ENCODE measurements around the gene HNRNPD. TPM values are rescaled to one million over a fixed set of nuclear protein-coding genes. Genes with fewer than 3 reads are reported as not detected.
A peak's percentile ranks its signal among the peaks of the same experiment; 100 is the strongest.
"Not testable (repeated sequence)": the region's sequence is repeated elsewhere in the genome, so short reads cannot be mapped to it uniquely, and the experiment has no call there.

The HNRNPD gene
- polyA plus RNA-seq: 100 to 1,000 TPM; 133 to 287 (median 221) TPM

DNA sequence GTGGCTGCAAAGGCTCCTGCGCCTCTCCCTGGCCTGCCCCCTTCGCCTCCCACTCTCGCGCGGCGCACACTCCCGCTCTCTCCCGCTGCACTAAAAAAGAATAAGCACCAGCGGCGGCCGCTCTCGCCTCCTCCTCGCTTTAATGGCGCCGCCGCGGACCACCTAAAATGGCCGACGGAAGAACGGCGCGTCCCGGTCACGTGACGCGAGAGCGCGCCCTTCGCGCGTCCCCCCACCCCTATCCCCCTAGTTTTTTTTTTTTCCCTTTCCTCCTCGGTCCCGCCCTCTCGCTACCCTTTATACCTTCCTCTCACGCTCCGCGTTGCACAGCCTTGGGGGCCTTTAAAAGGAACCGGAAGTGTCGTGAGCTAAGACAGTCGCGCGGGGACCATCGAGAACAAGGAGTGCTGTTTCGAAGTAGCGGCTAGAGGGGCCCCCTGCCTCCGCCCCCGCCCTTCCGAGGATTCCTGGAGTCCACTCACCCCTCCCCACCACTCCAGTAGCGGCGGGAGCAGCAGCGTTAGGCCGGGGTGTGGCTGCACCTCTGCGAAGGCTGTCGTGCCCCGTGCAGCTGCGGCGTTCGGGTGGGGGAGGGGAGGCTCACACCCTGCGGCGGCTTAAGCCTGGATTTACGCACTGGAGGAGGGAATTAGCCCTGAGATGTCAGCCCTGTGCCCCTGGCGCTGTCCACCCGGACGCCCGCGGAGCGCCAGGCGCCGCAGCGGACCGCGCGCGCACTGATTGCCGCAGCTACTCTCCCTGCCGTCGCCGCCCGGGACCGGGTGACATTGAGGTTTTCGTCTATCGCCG, at the start of gene HNRNPD:
Gene HNRNPD (minus strand): TSS at position 176 of the 810 bp plus-strand sequence. CDS start 313 bp downstream, outside the sequence.
- H3K27ac Mint-ChIP-seq: peak within 1 kb of the TSS; percentile 96 to 100 (median 100)
- H3K36me3 Mint-ChIP-seq: peaks cover 4 to 11% (median 10%) of the 10 kb centered on the region in 3 donors
- DNase-seq: peak; percentile 90 to 93 (median 93)
- peaks cover 64 to 68% of the 10 kb centered on the region in 2 donors for H3K4me1 Mint-ChIP-seq
- H3K4me3 Mint-ChIP-seq: peak within 1 kb of the TSS; percentile 99 to 100 (median 100)
- H3K9me3 Mint-ChIP-seq: no peaks in the 10 kb centered on the region
- peaks cover 20 to 23% (median 22%) of the 10 kb centered on the region in 3 donors for H3K27me3 Mint-ChIP-seq (ENCODE audit: low read depth in 3 of 3)

DNA sequence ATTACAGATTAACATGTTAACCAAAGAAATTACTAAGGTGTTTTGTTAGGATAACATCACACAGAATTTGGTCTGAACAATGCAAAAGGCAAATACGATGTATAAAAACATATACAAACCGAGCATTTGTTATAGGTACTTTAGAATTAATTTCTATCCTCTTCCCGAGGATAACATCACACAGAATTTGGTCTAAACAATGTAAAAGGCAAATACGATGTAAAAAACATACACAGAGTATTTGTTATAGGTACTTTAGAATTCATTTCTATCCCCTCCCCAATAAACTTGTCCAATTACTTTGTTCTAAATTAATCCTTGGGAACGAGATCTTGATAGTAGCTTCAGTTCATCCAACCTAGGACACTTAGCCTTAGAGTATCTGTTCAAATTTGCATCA, 48.8 kb upstream of the HNRNPD start:
- H3K36me3 Mint-ChIP-seq: peaks cover 16 to 53% (median 37%) of the 10 kb centered on the region in 3 donors
- no peak for DNase-seq
- peaks cover 26 to 55% of the 10 kb centered on the region in 2 donors for H3K4me1 Mint-ChIP-seq
- peak overlapping the region in 1 of 6 donors; percentile 63 for H3K27ac Mint-ChIP-seq
- H3K27me3 Mint-ChIP-seq (ENCODE audit: low read depth in 3 of 3): peaks cover 0 to 9% (median 7%) of the 10 kb centered on the region in 3 donors
- no peaks in the 10 kb centered on the region for H3K9me3 Mint-ChIP-seq
- H3K4me3 Mint-ChIP-seq: no peak overlapping the region

GRCh38 chr4:82421796-82422560, 48.2 kb upstream of the HNRNPD start:
- Mint-ChIP-seq H3K36me3 (peaks cover 10 to 48% (median 31%) of the 10 kb centered on the region in 3 donors), H3K4me3 (no peak overlapping the region), H3K4me1 (peaks cover 21 to 49% of the 10 kb centered on the region in 2 donors), H3K27ac (peak overlapping the region in 2 of 6 donors; percentile 17 to 63), H3K9me3 (no peaks in the 10 kb centered on the region), H3K27me3 (ENCODE audit: low read depth in 3 of 3) (peaks cover 0 to 11% (median 7%) of the 10 kb centered on the region in 3 donors)
- no peak for DNase-seq

DNA sequence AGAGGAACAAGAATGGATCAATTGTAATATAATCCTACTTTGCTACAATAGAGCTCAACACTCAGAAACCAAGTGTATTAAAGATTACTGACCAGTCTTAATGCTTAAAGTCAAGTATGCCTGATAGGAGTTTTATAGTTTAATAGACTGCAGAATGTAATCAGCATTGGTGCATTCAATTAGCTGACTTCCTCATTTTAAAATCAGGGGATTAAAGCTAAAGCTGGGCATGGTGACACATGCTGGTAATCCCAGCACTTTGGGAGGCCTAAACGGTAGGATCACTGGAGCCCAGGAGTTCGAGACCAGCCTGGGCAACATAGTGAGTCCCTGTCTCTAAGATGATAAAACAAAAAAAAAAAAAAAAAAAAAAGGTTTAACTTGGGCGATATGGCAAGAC, 45.7 kb upstream of the HNRNPD start:
- peaks cover 0 to 22% (median 15%) of the 10 kb centered on the region in 3 donors for H3K36me3 Mint-ChIP-seq
- peaks cover 3 to 14% (median 6%) of the 10 kb centered on the region in 3 donors for H3K27me3 Mint-ChIP-seq (ENCODE audit: low read depth in 3 of 3)
- H3K4me3 Mint-ChIP-seq: no peak overlapping the region
- H3K27ac Mint-ChIP-seq: no peak overlapping the region
- DNase-seq: no peak
- no peaks in the 10 kb centered on the region for H3K9me3 Mint-ChIP-seq
- peaks cover 16 to 36% of the 10 kb centered on the region in 2 donors for H3K4me1 Mint-ChIP-seq

DNA sequence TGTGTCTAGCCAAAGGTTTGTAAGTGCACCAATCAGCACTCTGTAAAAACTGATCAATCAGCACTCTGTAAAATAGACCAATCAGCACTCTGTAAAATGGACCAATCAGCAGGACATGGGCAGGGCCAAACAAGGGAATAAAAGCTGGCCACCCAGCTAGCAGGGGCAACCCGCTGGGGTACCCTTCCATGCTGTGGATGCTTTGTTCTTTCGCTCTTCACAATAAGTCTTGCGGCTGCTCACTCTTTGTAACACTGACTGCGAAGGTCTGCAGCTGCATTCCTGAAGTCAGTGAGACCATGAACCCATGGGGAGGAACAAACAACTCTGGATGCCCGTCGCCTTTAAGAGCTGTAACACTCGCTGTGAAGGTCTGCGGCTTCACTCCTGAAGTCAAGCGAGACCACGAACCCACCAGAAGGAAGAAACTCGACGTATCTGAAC, 42.2 kb upstream of the HNRNPD start:
- H3K4me3 Mint-ChIP-seq: peak overlapping the region in 4 of 5 donors; percentile 36 to 65 (median 62)
- H3K4me1 Mint-ChIP-seq: peaks cover 12 to 13% of the 10 kb centered on the region in 2 donors
- H3K36me3 Mint-ChIP-seq: no peaks in the 10 kb centered on the region
- DNase-seq: peak; percentile 18 to 36 (median 27)
- H3K27me3 Mint-ChIP-seq (ENCODE audit: low read depth in 3 of 3): peaks cover 3 to 6% (median 5%) of the 10 kb centered on the region in 3 donors
- peak overlapping the region in 2 of 6 donors; percentile 51 to 65 for H3K27ac Mint-ChIP-seq
- H3K9me3 Mint-ChIP-seq: no peaks in the 10 kb centered on the region

GRCh38 chr4:82415061-82415460, 41.3 kb upstream of the HNRNPD start:
- not testable (repeated sequence) for H3K27me3 Mint-ChIP-seq (ENCODE audit: low read depth in 3 of 3); DNase-seq; H3K4me3 Mint-ChIP-seq; H3K27ac Mint-ChIP-seq; H3K9me3 Mint-ChIP-seq; H3K36me3 Mint-ChIP-seq
- peaks cover 12 to 13% of the 10 kb centered on the region in 2 donors for H3K4me1 Mint-ChIP-seq

DNA sequence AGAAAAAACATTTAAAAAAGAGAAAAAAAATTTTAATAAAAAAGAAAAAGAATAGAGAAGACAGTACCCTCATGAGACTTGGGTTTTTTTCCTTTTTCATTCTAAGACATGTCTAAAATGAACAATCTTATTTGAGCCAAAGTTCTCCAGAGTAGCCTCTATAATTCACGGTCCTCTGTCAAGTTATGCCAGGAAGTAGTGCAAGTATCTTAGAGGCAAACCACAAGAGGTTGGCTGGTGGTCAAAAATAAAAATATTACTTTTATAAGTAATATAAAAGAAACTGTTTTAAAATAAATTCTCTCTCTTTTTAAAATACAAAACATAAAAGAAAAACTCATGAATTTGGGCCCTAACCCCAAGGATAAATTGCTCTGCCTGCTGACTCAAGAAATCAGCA, 29.9 kb upstream of the HNRNPD start:
- DNase-seq: no peak
- no peaks in the 10 kb centered on the region for H3K9me3 Mint-ChIP-seq
- no peak overlapping the region for H3K27ac Mint-ChIP-seq
- no peaks in the 10 kb centered on the region for H3K36me3 Mint-ChIP-seq
- H3K4me1 Mint-ChIP-seq: no peaks in the 10 kb centered on the region
- H3K27me3 Mint-ChIP-seq (ENCODE audit: low read depth in 3 of 3): peaks cover 5 to 6% (median 6%) of the 10 kb centered on the region in 3 donors
- H3K4me3 Mint-ChIP-seq: no peak overlapping the region

- peaks cover 5 to 10% (median 9%) of the 10 kb centered on the region in 3 donors for H3K27me3 Mint-ChIP-seq (ENCODE audit: low read depth in 3 of 3)
- no peak overlapping the region for H3K27ac Mint-ChIP-seq
- DNase-seq: no peak
- no peaks in the 10 kb centered on the region for H3K4me1 Mint-ChIP-seq
- H3K4me3 Mint-ChIP-seq: no peak overlapping the region
- H3K36me3 Mint-ChIP-seq: no peaks in the 10 kb centered on the region
- no peaks in the 10 kb centered on the region for H3K9me3 Mint-ChIP-seq
Observed at GRCh38 chr4:82402196-82402775, 28.5 kb upstream of the HNRNPD start.

DNA sequence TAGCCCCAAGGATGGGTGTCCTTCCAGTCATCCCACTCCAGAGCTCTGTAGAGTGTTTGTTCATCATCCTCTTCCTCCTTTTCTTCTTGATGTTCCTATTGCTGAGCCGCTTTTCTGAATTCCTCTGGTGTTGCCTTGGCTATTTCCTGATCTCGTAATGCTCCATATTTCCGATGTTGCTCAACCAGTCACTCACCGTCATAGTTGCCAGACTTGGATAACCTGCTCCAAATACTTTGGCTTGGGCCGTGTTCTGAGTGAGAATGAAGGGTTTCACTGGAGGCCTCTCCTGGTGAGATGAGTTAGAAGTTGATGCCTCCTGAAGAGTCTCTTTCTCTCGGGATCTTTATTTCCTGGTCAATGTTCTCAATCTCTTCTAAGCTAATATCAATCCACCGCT, 27.8 kb upstream of the HNRNPD start:
- Mint-ChIP-seq H3K36me3 (no peaks in the 10 kb centered on the region), H3K4me3 (no peak overlapping the region), H3K4me1 (no peaks in the 10 kb centered on the region), H3K9me3 (no peaks in the 10 kb centered on the region), H3K27me3 (ENCODE audit: low read depth in 3 of 3) (peaks cover 5 to 10% (median 9%) of the 10 kb centered on the region in 3 donors), H3K27ac (no peak overlapping the region)
- DNase-seq: no peak

- H3K36me3 Mint-ChIP-seq: no peaks in the 10 kb centered on the region
- H3K9me3 Mint-ChIP-seq: no peaks in the 10 kb centered on the region
- no peak overlapping the region for H3K27ac Mint-ChIP-seq
- no peaks in the 10 kb centered on the region for H3K4me1 Mint-ChIP-seq
- H3K4me3 Mint-ChIP-seq: no peak overlapping the region
- peaks cover 0 to 10% (median 9%) of the 10 kb centered on the region in 3 donors for H3K27me3 Mint-ChIP-seq (ENCODE audit: low read depth in 3 of 3)
- DNase-seq: no peak
Observed at GRCh38 chr4:82398263-82398662, 24.5 kb upstream of the HNRNPD start.

DNA sequence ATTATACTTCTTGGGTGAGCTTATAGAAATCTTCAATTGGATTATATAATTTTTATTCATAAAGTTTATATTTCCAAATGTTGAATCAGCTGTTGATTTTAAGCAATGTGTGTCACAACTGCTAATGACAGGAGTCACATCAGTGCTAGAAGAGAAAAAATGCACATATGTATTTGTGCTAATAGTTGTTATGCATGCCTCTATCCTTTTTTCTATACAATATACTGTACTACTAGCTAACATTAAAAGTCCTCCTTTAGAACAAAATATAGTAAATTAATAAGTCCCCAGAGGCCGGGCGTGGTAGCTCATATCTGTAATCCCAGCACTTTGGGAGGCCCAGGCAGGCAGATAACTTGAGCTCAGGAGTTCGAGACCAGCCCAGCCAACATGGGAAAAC, 23.7 kb upstream of the HNRNPD start:
- H3K27ac Mint-ChIP-seq: no peak overlapping the region
- peaks cover 0 to 9% (median 8%) of the 10 kb centered on the region in 3 donors for H3K27me3 Mint-ChIP-seq (ENCODE audit: low read depth in 3 of 3)
- no peaks in the 10 kb centered on the region for H3K4me1 Mint-ChIP-seq
- H3K9me3 Mint-ChIP-seq: no peaks in the 10 kb centered on the region
- H3K4me3 Mint-ChIP-seq: no peak overlapping the region
- no peaks in the 10 kb centered on the region for H3K36me3 Mint-ChIP-seq
- DNase-seq: no peak

DNA sequence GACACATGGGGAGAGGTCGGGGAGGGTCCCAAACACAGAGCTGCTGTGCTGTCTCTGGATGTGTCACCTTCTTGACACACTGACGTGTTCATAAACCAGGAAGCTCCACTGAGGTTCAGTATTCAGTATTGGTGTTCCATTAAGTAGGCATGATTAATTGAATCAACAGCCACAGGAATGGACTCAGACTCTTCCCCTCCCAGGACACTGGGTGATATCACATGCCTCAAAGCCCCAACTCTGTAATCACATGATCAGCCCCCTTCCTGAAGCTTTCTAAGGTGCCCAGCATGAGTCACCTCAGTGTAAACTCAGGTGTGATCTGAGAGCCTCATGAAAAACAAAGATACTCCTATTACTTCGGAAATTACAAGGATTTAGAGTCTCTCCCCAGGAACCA, 21.1 kb upstream of the HNRNPD start:
- peaks cover 0 to 8% (median 3%) of the 10 kb centered on the region in 3 donors for H3K27me3 Mint-ChIP-seq (ENCODE audit: low read depth in 3 of 3)
- no peak for DNase-seq
- no peaks in the 10 kb centered on the region for H3K4me1 Mint-ChIP-seq
- no peak overlapping the region for H3K27ac Mint-ChIP-seq
- H3K4me3 Mint-ChIP-seq: no peak overlapping the region
- H3K9me3 Mint-ChIP-seq: no peaks in the 10 kb centered on the region
- no peaks in the 10 kb centered on the region for H3K36me3 Mint-ChIP-seq

GRCh38 chr4:82390061-82390460, 16.3 kb upstream of the HNRNPD start:
- not testable (repeated sequence) for H3K4me1 Mint-ChIP-seq

More at GRCh38 chr4:82390061-82390460, 16.3 kb upstream of the HNRNPD start:
- not testable (repeated sequence) for H3K9me3 Mint-ChIP-seq; H3K27ac Mint-ChIP-seq; DNase-seq; H3K27me3 Mint-ChIP-seq (ENCODE audit: low read depth in 3 of 3); H3K36me3 Mint-ChIP-seq; H3K4me3 Mint-ChIP-seq

Data from immature natural killer cell (primary cell).